Measurements from ENCODE around the gene MAML2.

MAML2 gene

GRCh38 chr11:96145163-96145585 lies 197.8 kb downstream of the MAML2 start:
- no peak for DNase-seq (ENCODE audit: low read depth)
- no peak overlapping the region for H3K4me3 ChIP-seq (ENCODE audit: low read depth, low read length)
- TF ChIP-seq CTCF (IDR thresholded peaks at IDR 0.05; ENCODE audit: low read depth, low read length, missing control alignments), result no peak

GRCh38 chr11:96144553-96144952 lies 198.4 kb downstream of the MAML2 start:
- no peak for TF ChIP-seq CTCF (IDR thresholded peaks at IDR 0.05; ENCODE audit: low read depth, low read length, missing control alignments)
- H3K4me3 ChIP-seq (ENCODE audit: low read depth, low read length), result no peak overlapping the region
- DNase-seq (ENCODE audit: low read depth), result no peak

- DNase-seq (ENCODE audit: low read depth), result no peak
- H3K4me3 ChIP-seq (ENCODE audit: low read depth, low read length), result no peak overlapping the region
- no peak for TF ChIP-seq CTCF (IDR thresholded peaks at IDR 0.05; ENCODE audit: low read depth, low read length, missing control alignments)
Measured at GRCh38 chr11:96143041-96143521, 199.9 kb downstream of the MAML2 start.

- no peak overlapping the region for H3K4me3 ChIP-seq (ENCODE audit: low read depth, low read length)
- no peak for DNase-seq (ENCODE audit: low read depth)
- TF ChIP-seq CTCF (IDR thresholded peaks at IDR 0.05; ENCODE audit: low read depth, low read length, missing control alignments), result no peak
Measured at GRCh38 chr11:96141626-96142025, 201.4 kb downstream of the MAML2 start.

GRCh38 chr11:96139691-96140090 lies 203.3 kb downstream of the MAML2 start:
- H3K4me3 ChIP-seq (ENCODE audit: low read depth, low read length), result no peak overlapping the region
- TF ChIP-seq CTCF (IDR thresholded peaks at IDR 0.05; ENCODE audit: low read depth, low read length, missing control alignments), result no peak
- no peak for DNase-seq (ENCODE audit: low read depth)

GRCh38 chr11:96137373-96137772 lies 205.6 kb downstream of the MAML2 start:
- H3K4me3 ChIP-seq (ENCODE audit: low read depth, low read length), result no peak overlapping the region
- no peak for TF ChIP-seq CTCF (IDR thresholded peaks at IDR 0.05; ENCODE audit: low read depth, low read length, missing control alignments)
- DNase-seq (ENCODE audit: low read depth), result no peak

GRCh38 chr11:96136613-96137298 lies 206.2 kb downstream of the MAML2 start:
- DNase-seq (ENCODE audit: low read depth), result no peak
- no peak overlapping the region for H3K4me3 ChIP-seq (ENCODE audit: low read depth, low read length)
- no peak for TF ChIP-seq CTCF (IDR thresholded peaks at IDR 0.05; ENCODE audit: low read depth, low read length, missing control alignments)

Data from GM12864 (cell line).